Osteoblast (primary cell): Measurements from ENCODE around the gene LRMDA. TPM values are rescaled to one million over a fixed set of nuclear protein-coding genes. Genes with fewer than 3 reads are reported as not detected.

Experiments used
- DNase-seq: peaks from one replicate; pipeline ENCODE4 v3.0.0; 2011; ENCODE audit warnings: low spot score, mixed read lengths; ENCODE audit not compliant: insufficient read length; ENCODE audit errors: missing footprints
- H2AFZ ChIP-seq: 2 replicates; pipeline ENCODE4 v1.6.0; 2011; ENCODE audit warnings: mild to moderate bottlenecking, low read length
- H3K27ac ChIP-seq: 2 replicates; pipeline ENCODE4 v1.5.1; 2011; ENCODE audit warnings: mild to moderate bottlenecking, low read depth, low read length, moderate library complexity
- H3K27me3 ChIP-seq: 2 replicates; pipeline ENCODE4 v1.6.0; 2012; ENCODE audit warnings: mild to moderate bottlenecking, control low read depth, inconsistent platforms, low read length, moderate library complexity; ENCODE audit not compliant: insufficient read depth
- H3K36me3 ChIP-seq: 2 replicates; pipeline ENCODE4 v1.5.1; 2011; ENCODE audit warnings: mild to moderate bottlenecking, low read length, control low read depth, moderate library complexity; ENCODE audit not compliant: insufficient read depth
- H3K4me1 ChIP-seq: 2 replicates; pipeline ENCODE4 v1.5.1; 2011; ENCODE audit warnings: mild to moderate bottlenecking, low read length, control low read depth, moderate library complexity; ENCODE audit not compliant: insufficient read depth
- H3K4me2 ChIP-seq: 2 replicates; pipeline ENCODE4 v1.6.0; 2011; ENCODE audit warnings: mild to moderate bottlenecking, low read length; ENCODE audit not compliant: insufficient read depth
- H3K4me3 ChIP-seq: fragments of 200-600 bp; sonication (generic); 3 replicates; pipeline ENCODE4 v1.5.1; 2012; ENCODE audit warnings: mild to moderate bottlenecking, low read length, inconsistent platforms; ENCODE audit not compliant: insufficient read depth
- H3K79me2 ChIP-seq: 2 replicates; pipeline ENCODE4 v1.6.0; 2012; ENCODE audit warnings: mild to moderate bottlenecking, low read length, control low read depth, inconsistent platforms; ENCODE audit not compliant: insufficient read depth
- H3K9me3 ChIP-seq: 2 replicates; pipeline ENCODE4 v1.5.1; 2011; ENCODE audit warnings: low read depth, low read length, control low read depth
- H4K20me1 ChIP-seq: 2 replicates; pipeline ENCODE4 v1.6.0; 2012; ENCODE audit warnings: mild to moderate bottlenecking, low read length, control low read depth; ENCODE audit not compliant: insufficient read depth
- CTCF ChIP-seq: IDR thresholded peaks from 2 replicates; pipeline ENCODE4 v1.5.1; 2011; ENCODE audit warnings: mild to moderate bottlenecking, low read depth, low read length, moderate library complexity; ENCODE audit errors: extremely low read depth
- total RNA-seq: library from RNA; depleted of rRNA; stranded (reverse); fragments of >200 nt; gene quantifications from 2 replicates; pipeline ENCODE4 v1.2.3, GENCODE V29; 2012

The LRMDA gene
- total RNA-seq, 1 donor = 18.5 TPM

- no peak for DNase-seq
- Histone ChIP-seq H4K20me1 (no peaks in the 10 kb centered on the region), H3K27me3 (no peaks in the 10 kb centered on the region), H3K4me3 (no peak overlapping the region), H3K27ac (no peak overlapping the region), H3K4me2 (no peak overlapping the region), H3K9me3 (no peaks in the 10 kb centered on the region), H3K4me1 (peaks cover 4% of the 10 kb centered on the region), H3K79me2 (no peaks in the 10 kb centered on the region), H3K36me3 (no peaks in the 10 kb centered on the region), H2AFZ (no peak overlapping the region)
- no peak for TF ChIP-seq CTCF
Observed at GRCh38 chr10:76176166-76176550, 744.7 kb downstream of the LRMDA start.

- H4K20me1 ChIP-seq = no peaks in the 10 kb centered on the region
- H3K4me1 ChIP-seq = peaks cover 4% of the 10 kb centered on the region
- H3K27me3 ChIP-seq = no peaks in the 10 kb centered on the region
- H3K4me2 ChIP-seq = no peak overlapping the region
- no peak overlapping the region for H3K27ac ChIP-seq
- H3K9me3 ChIP-seq = no peaks in the 10 kb centered on the region
- H3K4me3 ChIP-seq = no peak overlapping the region
- no peak for DNase-seq
- H3K36me3 ChIP-seq = no peaks in the 10 kb centered on the region
- H3K79me2 ChIP-seq = no peaks in the 10 kb centered on the region
- H2AFZ ChIP-seq = no peak overlapping the region
- TF ChIP-seq CTCF = no peak
Observed at GRCh38 chr10:76177936-76178335, 746.5 kb downstream of the LRMDA start.

GRCh38 chr10:76178532-76179292, 747.3 kb downstream of the LRMDA start:
- H4K20me1 ChIP-seq = no peaks in the 10 kb centered on the region
- no peaks in the 10 kb centered on the region for H3K27me3 ChIP-seq
- H3K4me2 ChIP-seq = no peak overlapping the region
- no peak overlapping the region for H2AFZ ChIP-seq
- TF ChIP-seq CTCF = no peak
- H3K27ac ChIP-seq = no peak overlapping the region
- no peaks in the 10 kb centered on the region for H3K36me3 ChIP-seq
- no peak for DNase-seq
- H3K79me2 ChIP-seq = no peaks in the 10 kb centered on the region
- H3K9me3 ChIP-seq = no peaks in the 10 kb centered on the region
- H3K4me3 ChIP-seq = no peak overlapping the region
- H3K4me1 ChIP-seq = peaks cover 4% of the 10 kb centered on the region

- H3K4me1 ChIP-seq = peaks cover 4% of the 10 kb centered on the region
- DNase-seq = no peak
- H2AFZ ChIP-seq = no peak overlapping the region
- no peaks in the 10 kb centered on the region for H3K36me3 ChIP-seq
- no peak overlapping the region for H3K4me2 ChIP-seq
- H3K27me3 ChIP-seq = no peaks in the 10 kb centered on the region
- H3K79me2 ChIP-seq = no peaks in the 10 kb centered on the region
- TF ChIP-seq CTCF = no peak
- H4K20me1 ChIP-seq = no peaks in the 10 kb centered on the region
- no peak overlapping the region for H3K27ac ChIP-seq
- no peak overlapping the region for H3K4me3 ChIP-seq
- no peaks in the 10 kb centered on the region for H3K9me3 ChIP-seq
Observed at GRCh38 chr10:76179806-76180205, 748.4 kb downstream of the LRMDA start.
